Endothelial cell of hepatic sinusoid (primary cell): ENCODE measurements around the gene KIF1B.

Source experiments
- in situ Hi-C: cut with HindIII; loops from 2 replicates; pipeline ENCODE4 v1.10.0; 2017; ENCODE audit warnings: low sequenced_read_pairs

The KIF1B gene, protein sequence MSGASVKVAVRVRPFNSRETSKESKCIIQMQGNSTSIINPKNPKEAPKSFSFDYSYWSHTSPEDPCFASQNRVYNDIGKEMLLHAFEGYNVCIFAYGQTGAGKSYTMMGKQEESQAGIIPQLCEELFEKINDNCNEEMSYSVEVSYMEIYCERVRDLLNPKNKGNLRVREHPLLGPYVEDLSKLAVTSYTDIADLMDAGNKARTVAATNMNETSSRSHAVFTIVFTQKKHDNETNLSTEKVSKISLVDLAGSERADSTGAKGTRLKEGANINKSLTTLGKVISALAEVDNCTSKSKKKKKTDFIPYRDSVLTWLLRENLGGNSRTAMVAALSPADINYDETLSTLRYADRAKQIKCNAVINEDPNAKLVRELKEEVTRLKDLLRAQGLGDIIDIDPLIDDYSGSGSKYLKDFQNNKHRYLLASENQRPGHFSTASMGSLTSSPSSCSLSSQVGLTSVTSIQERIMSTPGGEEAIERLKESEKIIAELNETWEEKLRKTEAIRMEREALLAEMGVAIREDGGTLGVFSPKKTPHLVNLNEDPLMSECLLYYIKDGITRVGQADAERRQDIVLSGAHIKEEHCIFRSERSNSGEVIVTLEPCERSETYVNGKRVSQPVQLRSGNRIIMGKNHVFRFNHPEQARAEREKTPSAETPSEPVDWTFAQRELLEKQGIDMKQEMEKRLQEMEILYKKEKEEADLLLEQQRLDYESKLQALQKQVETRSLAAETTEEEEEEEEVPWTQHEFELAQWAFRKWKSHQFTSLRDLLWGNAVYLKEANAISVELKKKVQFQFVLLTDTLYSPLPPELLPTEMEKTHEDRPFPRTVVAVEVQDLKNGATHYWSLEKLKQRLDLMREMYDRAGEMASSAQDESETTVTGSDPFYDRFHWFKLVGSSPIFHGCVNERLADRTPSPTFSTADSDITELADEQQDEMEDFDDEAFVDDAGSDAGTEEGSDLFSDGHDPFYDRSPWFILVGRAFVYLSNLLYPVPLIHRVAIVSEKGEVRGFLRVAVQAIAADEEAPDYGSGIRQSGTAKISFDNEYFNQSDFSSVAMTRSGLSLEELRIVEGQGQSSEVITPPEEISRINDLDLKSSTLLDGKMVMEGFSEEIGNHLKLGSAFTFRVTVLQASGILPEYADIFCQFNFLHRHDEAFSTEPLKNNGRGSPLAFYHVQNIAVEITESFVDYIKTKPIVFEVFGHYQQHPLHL (N-terminal part only)

DNA sequence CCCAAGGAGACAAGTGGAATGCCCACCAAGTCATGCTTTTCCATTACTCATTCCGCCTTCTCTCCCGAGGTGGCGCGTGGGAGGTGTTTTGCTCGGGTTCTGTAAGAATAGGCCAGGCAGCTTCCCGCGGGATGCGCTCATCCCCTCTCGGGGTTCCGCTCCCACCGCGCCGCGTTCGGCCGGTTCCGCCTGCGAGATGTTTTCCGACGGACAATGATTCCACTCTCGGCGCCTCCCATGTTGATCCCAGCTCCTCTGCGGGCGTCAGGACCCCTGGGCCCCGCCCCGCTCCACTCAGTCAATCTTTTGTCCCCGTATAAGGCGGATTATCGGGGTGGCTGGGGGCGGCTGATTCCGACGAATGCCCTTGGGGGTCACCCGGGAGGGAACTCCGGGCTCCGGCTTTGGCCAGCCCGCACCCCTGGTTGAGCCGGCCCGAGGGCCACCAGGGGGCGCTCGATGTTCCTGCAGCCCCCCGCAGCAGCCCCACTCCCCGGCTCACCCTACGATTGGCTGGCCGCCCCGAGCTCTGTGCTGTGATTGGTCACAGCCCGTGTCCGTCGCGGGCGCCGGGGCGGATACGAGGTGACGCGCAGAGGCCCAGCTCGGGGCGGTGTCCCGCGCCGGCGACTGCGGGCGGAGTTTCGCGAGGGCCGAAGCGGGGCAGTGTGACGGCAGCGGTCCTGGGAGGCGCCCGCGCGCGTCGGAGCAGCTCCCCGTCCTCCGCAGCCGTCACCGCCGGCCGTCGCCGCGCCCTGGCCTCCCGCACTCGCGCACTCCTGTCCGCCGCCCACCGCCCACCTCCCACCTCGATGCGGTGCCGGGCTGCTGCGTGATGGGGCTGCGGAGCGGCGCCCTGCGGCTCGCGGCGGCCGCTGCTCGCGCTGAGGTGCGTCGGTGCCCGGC is at the start of gene KIF1B:
TSS of gene KIF1B (plus strand) at position 666 of the 906 bp plus-strand sequence. CDS start 21,759 bp downstream, outside the sequence.
- in situ Hi-C loops: no loop called here

DNA sequence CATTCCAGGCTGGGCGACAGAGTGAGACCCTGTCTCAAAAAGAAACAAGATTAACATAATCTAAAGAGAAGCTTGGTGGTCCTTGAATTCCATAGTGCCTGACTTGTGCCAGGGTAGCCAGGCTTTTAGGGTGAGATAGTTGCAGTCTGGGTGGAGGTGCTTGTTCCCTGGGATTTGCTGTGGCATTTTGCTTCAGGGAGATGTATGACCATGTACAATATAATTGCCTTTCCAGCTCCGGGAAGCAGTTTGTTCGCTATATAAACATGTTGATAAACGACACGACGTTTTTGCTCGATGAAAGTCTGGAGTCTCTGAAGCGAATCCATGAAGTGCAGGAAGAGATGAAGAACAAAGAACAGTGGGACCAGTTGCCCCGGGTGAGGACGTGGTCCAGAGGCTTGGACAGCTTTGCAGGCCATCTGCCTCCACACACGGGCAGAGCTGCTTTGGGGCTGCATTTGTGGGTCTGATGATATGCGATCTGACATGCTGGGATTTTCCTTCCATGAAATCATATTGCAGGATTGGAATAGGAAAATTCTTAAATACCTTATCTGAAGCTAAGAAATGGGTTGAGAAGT is 49.4 kb upstream of the KIF1B start:
- in situ Hi-C loops: no loop called here

DNA sequence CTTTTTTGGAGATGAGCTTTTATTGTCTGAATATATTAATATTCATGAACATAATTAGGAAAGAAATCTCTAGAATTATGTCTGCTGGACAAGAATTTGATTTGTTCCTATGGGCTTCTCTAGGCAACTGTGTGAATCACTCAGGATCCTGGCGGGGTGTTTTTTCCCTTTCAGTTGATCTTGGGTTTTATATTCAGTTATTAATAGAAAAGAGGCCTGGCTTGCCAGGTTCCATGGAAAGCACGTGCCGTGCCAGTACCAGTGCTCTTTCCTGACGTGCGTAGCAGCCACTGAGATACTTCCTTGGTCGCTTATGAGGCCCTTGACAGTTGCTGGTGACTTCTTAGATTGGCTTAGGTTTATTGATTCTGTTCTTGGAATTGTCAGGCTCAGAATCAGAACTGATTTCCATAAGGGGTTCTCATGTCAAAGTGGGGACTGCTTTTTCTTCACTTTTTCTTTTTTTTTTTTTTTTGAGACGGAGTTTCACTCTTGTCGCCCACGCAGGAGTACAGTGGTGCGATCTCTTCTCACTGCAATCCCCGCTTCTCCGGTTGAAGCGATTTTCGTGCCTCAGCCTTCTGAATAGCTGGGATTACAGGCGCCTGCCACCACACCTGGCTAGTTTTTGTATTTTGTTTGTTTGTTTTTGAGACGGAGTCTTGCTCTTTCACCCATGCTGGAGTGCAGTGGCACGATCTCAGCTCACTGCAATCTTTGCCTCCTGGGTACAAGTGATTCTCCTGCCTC is 48.7 kb upstream of the KIF1B start:
- in situ Hi-C loops: no loop called here

DNA sequence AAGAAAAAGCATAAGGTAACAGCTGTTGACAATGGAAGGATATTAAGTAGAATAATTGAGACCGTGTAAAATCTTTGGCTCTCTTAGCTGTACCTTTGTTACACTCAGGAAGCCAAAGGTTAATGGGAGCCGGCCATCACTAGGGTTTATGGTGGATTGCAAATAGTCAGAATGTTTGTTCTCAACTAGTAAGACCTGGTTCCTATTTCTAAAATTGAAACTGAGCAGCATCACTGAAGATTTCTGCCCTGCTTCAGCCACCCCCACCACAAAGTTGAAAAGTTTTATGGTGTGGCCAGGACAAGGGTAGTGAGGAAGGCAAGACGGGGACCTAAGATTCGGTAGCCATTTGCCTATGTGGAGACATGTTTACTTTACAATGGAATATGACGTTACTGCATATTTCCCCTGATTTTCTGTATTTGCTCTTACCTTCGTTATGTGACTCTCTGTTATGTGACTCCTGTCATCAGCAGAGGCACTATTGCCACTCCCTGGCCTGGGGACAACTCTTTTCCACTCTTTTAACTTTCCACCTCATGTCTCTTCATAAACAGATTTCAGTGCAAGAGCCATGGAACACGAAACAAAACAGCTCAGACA is 41.4 kb upstream of the KIF1B start:
- in situ Hi-C loops: no loop called here

DNA sequence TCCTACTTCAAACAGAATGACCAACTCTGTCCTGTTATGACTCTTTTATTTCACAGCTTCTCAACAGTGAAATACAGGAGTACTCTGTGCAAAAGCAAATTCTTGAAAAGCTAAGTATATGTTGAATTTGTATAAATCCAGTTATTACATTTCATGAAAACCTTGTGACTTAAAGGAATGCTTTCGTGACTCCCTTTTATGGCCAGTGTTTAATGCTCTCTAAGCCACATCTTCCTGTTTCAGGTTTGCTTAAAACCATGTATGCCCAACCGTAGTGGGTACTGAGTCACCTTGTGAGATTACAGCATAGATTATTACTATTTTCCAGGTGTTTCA is 40.2 kb upstream of the KIF1B start:
- in situ Hi-C loops: no loop called here

DNA sequence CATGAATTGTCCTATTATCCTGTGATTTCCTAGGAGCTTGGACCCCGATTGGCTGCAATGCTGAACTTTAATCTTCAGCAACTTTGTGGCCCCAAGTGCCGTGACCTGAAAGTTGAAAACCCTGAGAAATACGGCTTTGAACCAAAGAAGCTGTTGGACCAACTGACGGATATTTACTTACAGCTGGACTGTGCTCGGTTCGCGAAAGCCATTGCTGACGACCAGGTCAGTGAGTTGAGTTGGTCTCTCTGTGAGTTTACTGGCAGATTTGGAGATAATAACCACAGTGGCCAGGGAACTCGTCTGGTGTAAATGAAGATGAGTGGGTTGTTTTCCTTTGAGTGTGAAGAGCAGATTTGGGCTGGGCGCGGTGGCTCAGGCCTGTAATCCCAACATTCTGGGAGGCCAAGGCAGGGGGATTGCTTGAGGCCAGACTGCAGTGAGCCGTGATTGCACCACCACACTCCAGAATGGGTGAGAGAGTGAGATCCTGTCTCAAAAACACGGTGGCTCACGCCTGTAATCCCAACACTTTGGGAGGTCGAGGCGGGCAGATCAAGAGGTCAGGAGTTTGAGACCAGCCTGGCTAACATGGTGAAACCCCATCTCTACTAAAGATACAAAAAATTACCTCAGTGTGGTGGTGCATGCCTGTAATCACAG is 39.1 kb upstream of the KIF1B start:
- in situ Hi-C loops: no loop called here

DNA sequence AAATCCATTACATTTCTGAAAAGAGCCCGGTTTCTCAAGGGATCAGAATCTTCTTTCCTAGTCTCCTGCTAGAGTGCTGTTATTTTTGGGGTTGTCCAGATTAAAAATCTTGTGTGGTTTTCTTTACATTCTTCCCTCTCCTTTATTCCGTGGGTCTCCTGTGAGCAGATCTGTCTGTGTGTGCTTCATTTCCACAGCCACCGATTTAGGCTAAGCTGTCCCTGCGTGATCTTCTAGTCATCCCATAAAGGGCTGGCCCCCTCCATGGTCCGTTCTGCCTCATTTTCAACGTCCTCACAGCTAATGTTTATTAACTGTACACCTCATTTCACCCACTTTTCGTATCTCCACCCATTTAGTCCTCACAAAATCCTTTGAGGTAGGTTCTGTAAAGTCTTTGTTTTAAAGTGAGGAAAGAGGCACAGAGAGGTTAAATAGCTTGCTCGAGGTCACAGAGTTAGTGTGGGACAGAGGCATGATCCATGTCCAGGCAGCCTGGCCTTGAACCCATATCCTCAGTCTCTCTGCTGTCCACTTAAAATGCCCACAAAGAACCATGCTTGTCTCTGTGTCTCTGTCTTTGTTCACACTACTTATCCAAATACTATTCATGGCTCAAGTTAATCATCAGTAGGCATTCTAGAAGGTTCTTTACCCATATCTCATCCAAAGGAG is 38.2 kb upstream of the KIF1B start:
- in situ Hi-C loops: no loop called here

DNA sequence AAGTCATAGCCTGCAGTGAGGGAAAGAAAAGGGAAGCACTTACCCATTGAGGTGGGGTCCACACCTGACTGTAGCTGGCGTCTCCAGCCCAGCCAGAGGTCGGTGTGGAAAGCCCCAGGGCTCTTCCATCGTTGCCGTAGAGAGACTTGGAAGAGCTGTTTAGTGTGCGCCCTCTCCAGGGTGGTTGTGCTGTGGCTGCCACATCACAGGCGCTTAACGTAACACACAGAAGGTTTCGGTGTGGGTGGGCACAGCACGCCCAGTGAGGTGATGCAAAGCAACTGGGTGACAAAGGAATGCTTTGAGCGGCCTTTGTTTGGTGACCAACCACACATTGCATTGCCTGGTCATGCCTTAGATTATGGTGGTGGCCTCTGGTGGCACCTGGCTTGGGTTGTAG is 36.8 kb upstream of the KIF1B start:
- in situ Hi-C loops: no loop called here

DNA sequence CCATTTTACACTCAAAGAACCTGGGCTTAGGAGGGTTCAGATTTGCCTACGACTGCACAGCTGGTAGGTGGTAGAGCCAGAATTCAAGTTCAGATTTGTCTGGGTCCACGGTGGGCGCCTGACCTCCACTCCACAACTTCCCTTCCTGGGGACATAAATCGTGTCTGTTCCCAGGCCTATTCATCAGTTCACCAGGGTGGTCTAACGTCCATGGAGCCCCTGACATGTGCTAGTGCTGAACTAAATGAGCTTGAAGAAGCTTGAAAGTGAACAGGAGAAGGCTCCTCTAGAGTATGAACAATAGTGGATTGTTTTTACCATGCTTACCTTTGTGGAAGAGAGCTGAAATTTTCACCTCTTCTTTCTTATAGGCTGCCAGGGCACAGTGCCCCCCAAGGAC is 32.5 kb upstream of the KIF1B start:
- in situ Hi-C loops: no loop called here

DNA sequence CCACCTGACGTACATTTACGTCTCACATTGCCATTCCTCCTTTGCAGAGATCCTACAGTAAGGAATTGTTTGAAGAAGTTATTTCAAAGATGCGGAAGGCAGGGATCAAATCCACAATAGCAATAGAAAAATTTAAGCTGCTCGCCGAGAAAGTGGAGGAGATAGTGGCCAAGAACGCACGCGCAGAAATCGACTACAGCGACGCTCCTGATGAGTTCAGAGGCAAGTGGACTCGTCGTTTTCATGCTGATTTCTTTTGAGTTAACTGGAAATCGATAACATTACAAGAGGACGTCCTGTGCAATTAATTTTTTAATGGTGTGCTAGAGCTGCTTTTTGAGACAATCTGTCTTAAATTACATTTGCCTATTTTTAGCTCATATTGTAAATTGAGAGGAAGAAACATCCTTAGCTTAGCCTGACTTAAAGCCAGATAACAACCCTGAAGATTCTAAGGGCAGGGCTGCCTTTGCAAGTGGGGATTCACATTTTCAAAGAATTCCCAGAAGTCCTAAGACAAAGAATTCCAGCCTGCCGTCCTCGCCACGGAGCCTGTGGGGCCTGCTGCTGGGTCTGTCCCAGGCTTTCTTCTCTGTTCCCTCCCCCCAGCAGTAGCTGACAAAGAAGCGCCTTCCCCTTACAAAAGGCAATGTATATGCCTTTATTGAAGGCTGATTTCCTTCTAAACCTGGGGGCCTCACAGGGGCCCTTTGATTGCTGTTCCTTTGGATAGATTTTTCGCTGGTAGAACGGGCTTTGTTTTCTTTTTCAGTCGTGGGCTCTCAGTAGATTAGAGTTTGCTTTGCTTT is 31.6 kb upstream of the KIF1B start:
- in situ Hi-C loops: no loop called here

DNA sequence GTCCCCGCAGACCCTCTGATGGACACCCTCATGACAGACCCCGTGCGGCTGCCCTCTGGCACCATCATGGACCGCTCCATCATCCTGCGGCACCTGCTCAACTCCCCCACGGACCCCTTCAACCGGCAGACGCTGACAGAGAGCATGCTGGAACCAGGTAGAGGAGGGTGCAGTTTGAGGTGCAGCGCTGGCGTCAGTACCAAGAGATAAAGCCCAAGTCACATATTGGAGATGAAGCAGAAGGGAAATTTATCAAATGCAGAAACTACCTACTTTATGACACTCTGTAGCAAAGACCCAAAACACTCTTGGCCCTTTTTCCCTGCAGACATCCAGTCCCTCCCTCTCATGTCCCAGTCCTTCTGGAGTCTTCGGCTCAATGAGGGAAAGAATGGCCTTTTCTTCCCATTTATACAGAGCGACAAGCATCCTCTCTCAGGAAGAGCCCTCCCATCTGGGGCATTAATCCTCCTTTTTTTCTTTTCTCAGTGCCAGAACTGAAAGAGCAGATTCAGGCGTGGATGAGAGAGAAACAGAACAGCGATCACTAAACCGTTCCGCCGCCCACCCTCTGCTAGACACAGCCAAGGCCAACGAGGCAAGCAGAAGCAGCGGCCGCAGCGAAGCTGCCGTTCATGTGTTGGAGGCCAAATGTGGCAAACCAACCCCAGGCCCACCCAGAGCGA is 30.8 kb upstream of the KIF1B start:
- in situ Hi-C loops: loop anchor here (5.0 kb wide), 1 partner anchor 48 kb away; no protein-coding TSS in a partner anchor

DNA sequence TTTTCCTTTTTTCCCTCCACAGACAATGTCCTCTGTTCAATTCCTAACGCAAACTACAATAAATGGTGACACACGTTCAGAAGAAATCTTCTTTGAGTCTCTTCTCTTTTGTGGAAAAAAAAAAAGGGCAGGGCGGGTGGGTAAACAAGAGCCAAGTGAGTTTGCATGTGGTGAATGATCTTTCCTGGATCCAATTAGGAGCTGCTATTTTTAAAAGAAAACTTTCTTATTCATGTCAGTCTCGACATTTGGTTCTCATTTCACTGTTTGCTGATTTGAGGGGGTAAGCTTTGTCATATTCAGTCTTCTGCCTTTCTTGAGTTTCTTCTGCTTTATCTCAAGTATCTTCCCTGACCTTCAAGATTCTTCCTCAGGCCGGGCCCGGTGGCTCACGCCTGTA is 29.2 kb upstream of the KIF1B start:
- in situ Hi-C loops: loop anchor here (5.0 kb wide), 1 partner anchor 46 kb away; no protein-coding TSS in a partner anchor

DNA sequence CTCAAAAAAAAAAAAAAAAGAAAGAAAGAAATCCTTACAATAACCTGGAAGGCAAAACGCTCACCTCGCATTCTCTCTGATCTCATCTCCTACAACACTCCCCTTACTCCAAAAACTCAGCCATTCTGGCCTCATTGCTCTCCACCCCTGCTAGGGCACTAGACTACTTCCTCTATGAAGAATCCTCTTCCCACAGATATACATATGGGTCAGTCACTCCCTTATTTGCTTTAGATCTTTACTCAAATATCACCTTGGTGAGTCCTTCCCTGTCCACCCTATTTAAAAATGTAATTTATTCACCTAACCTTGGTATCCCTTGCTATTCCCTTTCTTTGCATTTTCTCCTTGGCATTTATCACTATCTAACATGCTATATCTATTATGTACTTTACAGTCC is 24.6 kb upstream of the KIF1B start:
- in situ Hi-C loops: no loop called here

DNA sequence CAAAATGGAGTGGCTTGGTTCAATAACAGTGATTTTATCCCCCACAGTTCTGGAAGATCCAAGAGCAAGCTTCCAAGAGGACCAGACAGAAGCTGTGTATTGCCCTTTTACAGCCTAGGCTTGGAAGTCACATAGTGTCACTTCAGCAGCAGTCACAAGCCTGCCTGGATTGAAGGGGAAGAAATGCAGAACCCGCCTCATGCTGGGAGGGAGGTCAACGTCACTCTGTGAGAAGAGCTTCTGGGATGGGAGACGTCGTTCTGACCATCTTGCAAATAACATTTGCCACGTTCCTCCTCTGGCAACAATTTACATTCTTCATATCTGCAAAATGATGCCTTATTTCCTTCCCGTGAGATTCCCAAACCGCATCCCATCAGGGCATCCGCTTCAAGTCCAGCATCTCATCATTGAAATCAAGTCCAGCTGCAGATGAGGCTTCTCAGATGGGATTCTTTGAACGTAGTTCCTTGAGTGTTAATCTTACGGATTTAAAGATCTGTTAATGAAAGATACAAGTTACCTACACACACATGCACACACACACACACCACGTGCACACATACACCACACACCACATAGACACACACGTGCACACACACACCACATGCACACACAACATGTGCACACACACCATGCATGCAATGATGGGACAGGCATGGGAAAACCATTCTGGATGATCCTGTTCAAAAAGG is 23.9 kb upstream of the KIF1B start:
- in situ Hi-C loops: no loop called here

DNA sequence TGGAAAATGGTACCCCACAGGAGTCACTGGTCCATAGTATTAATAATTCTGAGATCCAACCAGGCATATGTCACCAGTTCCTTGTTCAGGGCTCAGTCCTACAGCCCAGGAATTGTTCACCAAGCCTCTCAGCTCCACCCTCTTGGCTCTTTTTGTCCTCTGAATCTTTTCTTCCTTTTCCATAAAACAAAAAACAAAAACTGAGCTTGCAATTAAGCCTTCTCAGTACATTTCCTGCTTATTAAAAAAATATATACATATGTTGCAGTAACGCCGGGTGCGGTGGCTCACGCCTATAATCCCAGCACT is 23.4 kb upstream of the KIF1B start:
- in situ Hi-C loops: no loop called here

DNA sequence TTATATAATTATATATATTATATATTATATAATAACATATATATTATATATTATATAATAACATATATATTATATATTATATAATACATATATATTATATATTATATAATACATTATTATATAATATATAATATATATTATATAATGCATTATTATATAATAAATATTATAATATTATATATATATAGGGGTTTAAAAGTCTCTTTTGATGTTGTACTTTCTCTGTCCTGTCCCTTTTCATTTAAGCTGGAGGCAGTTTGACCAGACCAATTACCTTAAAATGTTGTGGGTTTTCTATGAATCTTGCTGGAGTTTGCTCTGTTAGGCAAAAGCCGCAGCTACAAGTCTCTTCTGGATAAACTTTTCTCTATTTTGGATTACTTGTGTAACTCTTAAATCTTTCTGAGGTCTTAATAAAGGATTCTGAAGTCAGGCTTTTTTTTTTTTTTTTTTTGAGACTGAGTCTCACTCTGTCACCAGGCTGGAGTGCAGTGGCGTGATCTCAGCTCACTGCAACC is 22.2 kb upstream of the KIF1B start:
- in situ Hi-C loops: no loop called here
